HEK293 (cell line): ENCODE measurements around the gene AQP9.

Experiments used
- CTCF ChIA-PET: fragments of 350-600 bp; formaldehyde crosslinking; extraction: SDS; loops from one replicate; lab custom pipeline; 2021; ENCODE audit warnings: antibody characterized with exemption; lab: Yijun Ruan, JAX
- POLR2A ChIA-PET: fragments of 300-600 bp; formaldehyde crosslinking; extraction: SDS; loops from one replicate; lab custom pipeline; 2020; ENCODE audit warnings: antibody characterized with exemption, inconsistent platforms; lab: Yijun Ruan, JAX
- H3K27ac ChIP-seq: fragments of 200-500 bp; sonication (Bioruptor generic); 2 replicates; pipeline ENCODE4 v1.5.1; 2014; ENCODE audit warnings: low read depth, low read length, control low read depth, inconsistent platforms; ENCODE audit errors: extremely low read depth
- H3K36me3 ChIP-seq, 2 experiments: fragments of 200-500 bp in 1 of 2; sonication (Bioruptor generic) in 1 of 2; 1 replicate in 1 of 2; 2 replicates in 1 of 2; pipeline ENCODE4 v1.5.1; 2014 to 2017; ENCODE audit warnings: inconsistent platforms in 2 of 2, low read length in 2 of 2; ENCODE audit not compliant: control insufficient read depth in 2 of 2, insufficient read depth in 1 of 2
- H3K4me1 ChIP-seq: fragments of 200-500 bp; sonication (Bioruptor generic); 2 replicates; pipeline ENCODE4 v1.5.1; 2014; ENCODE audit warnings: mild to moderate bottlenecking, low read length, inconsistent platforms; ENCODE audit not compliant: control insufficient read depth, insufficient read depth
- H3K4me3 ChIP-seq: 2 replicates; pipeline ENCODE4 v1.5.1; 2011; ENCODE audit warnings: low read depth, mild to moderate bottlenecking, control low read depth, low read length, moderate library complexity
- H3K9me3 ChIP-seq: fragments of 200-500 bp; sonication (Bioruptor generic); 2 replicates; pipeline ENCODE4 v1.5.1; 2014; ENCODE audit warnings: low read depth, low read length, inconsistent platforms; ENCODE audit not compliant: control insufficient read depth, insufficient read depth
- GLI2 ChIP-seq: fragments of 450-650 bp; formaldehyde crosslinking; IDR thresholded peaks from 2 replicates; pipeline ENCODE4; 2017; ENCODE audit warnings: missing biosample characterization, missing genetic modification characterization, low read depth, borderline replicate concordance
- KLF10 ChIP-seq: fragments of 450-650 bp; IDR thresholded peaks from 2 replicates; pipeline ENCODE4 v1.5.1; 2018; ENCODE audit warnings: missing biosample characterization, mild to moderate bottlenecking, missing genetic modification characterization
- KLF16 ChIP-seq: fragments of 450-650 bp; formaldehyde crosslinking; IDR thresholded peaks from 2 replicates; pipeline ENCODE4 v1.5.1; 2017; ENCODE audit warnings: missing biosample characterization, missing genetic modification characterization
- PRDM1 ChIP-seq: fragments of 450-650 bp; formaldehyde crosslinking; IDR thresholded peaks from 2 replicates; pipeline ENCODE4; 2016; ENCODE audit warnings: missing biosample characterization, missing genetic modification characterization
- PRDM6 ChIP-seq: fragments of 450-650 bp; formaldehyde crosslinking; IDR thresholded peaks from 2 replicates; pipeline ENCODE4 v1.5.1; 2017; ENCODE audit warnings: missing biosample characterization, missing genetic modification characterization
- REPIN1 ChIP-seq: fragments of 450-650 bp; formaldehyde crosslinking; IDR thresholded peaks from 2 replicates; pipeline ENCODE4 v1.5.1; 2017; ENCODE audit warnings: missing biosample characterization, missing genetic modification characterization, low read depth
- SCRT1 ChIP-seq: fragments of 450-650 bp; formaldehyde crosslinking; IDR thresholded peaks from 2 replicates; pipeline ENCODE4 v1.5.1; 2016; ENCODE audit warnings: missing biosample characterization, missing genetic modification characterization, borderline replicate concordance
- SCRT2 ChIP-seq: fragments of 450-650 bp; formaldehyde crosslinking; IDR thresholded peaks from 2 replicates; pipeline ENCODE4 v1.5.1; 2016; ENCODE audit warnings: missing biosample characterization, missing genetic modification characterization
- SP2 ChIP-seq: fragments of 450-650 bp; formaldehyde crosslinking; IDR thresholded peaks from 2 replicates; pipeline ENCODE4 v1.5.1; 2016; ENCODE audit warnings: missing biosample characterization, missing genetic modification characterization
- TCF7L2 ChIP-seq: IDR thresholded peaks from 2 replicates; pipeline ENCODE4 v1.6.1; 2011; ENCODE audit warnings: low read depth, mild to moderate bottlenecking, inconsistent platforms, low read length, moderate library complexity, borderline replicate concordance
- YY1 ChIP-seq: fragments of 450-650 bp; formaldehyde crosslinking; IDR thresholded peaks from 2 replicates; pipeline ENCODE4 v1.5.1; 2018; ENCODE audit warnings: missing biosample characterization, missing genetic modification characterization
- ZBTB10 ChIP-seq: fragments of 450-650 bp; formaldehyde crosslinking; IDR thresholded peaks from 2 replicates; pipeline ENCODE4 v1.5.1; 2016; ENCODE audit warnings: missing biosample characterization, missing genetic modification characterization
- ZBTB17 ChIP-seq: fragments of 450-650 bp; formaldehyde crosslinking; IDR thresholded peaks from 2 replicates; pipeline ENCODE4 v1.5.1; 2016; ENCODE audit warnings: missing biosample characterization, missing genetic modification characterization
- ZBTB8A ChIP-seq: fragments of 450-650 bp; formaldehyde crosslinking; IDR thresholded peaks from 2 replicates; pipeline ENCODE4 v1.5.1; 2016; ENCODE audit warnings: missing biosample characterization, missing genetic modification characterization
- ZFP41 ChIP-seq: fragments of 450-650 bp; formaldehyde crosslinking; IDR thresholded peaks from 2 replicates; pipeline ENCODE4 v1.5.1; 2016; ENCODE audit warnings: missing biosample characterization, missing genetic modification characterization, borderline replicate concordance
- ZNF133 ChIP-seq: fragments of 450-650 bp; formaldehyde crosslinking; IDR thresholded peaks from 2 replicates; pipeline ENCODE4 v1.5.1; 2016; ENCODE audit warnings: missing biosample characterization, missing genetic modification characterization
- ZNF341 ChIP-seq: fragments of 450-650 bp; formaldehyde crosslinking; IDR thresholded peaks from 2 replicates; pipeline ENCODE4; 2016; ENCODE audit warnings: low read depth, missing biosample characterization, missing genetic modification characterization
- ZNF366 ChIP-seq: fragments of 450-650 bp; formaldehyde crosslinking; conservative IDR thresholded peaks from 2 replicates; pipeline ENCODE4 v1.5.1; 2016; ENCODE audit warnings: missing biosample characterization, missing genetic modification characterization
- ZNF426 ChIP-seq: fragments of 450-650 bp; formaldehyde crosslinking; IDR thresholded peaks from 2 replicates; pipeline ENCODE4 v1.5.1; 2017; ENCODE audit warnings: missing biosample characterization, missing genetic modification characterization, mild to moderate bottlenecking, inconsistent platforms, moderate library complexity
- ZNF529 ChIP-seq: fragments of 450-650 bp; formaldehyde crosslinking; IDR thresholded peaks from 2 replicates; pipeline ENCODE4 v1.5.1; 2017; ENCODE audit warnings: missing genetic modification characterization, missing biosample characterization; ENCODE audit not compliant: insufficient replicate concordance
- ZNF596 ChIP-seq: fragments of 450-650 bp; IDR thresholded peaks from 2 replicates; pipeline ENCODE4 v1.5.0; 2018; ENCODE audit warnings: missing biosample characterization, mild to moderate bottlenecking, missing genetic modification characterization, moderate library complexity
- ZNF623 ChIP-seq: fragments of 450-650 bp; formaldehyde crosslinking; IDR thresholded peaks from 2 replicates; pipeline ENCODE4 v1.5.1; 2016; ENCODE audit warnings: missing biosample characterization, missing genetic modification characterization
- ZNF654 ChIP-seq: fragments of 450-650 bp; formaldehyde crosslinking; IDR thresholded peaks from 2 replicates; pipeline ENCODE4 v1.5.1; 2016; ENCODE audit warnings: low read depth, missing biosample characterization, missing genetic modification characterization
- TF ChIP-seq, protein P1 (sequence below): fragments of 450-650 bp; formaldehyde crosslinking; IDR thresholded peaks from 2 replicates; pipeline ENCODE4 v1.5.1; 2016; ENCODE audit warnings: missing biosample characterization, missing genetic modification characterization

The AQP9 gene

GRCh38 chr15:58146749-58147148 is 8.6 kb downstream of the AQP9 start:
- ChIA-PET CTCF (interaction anchor here (0.9 kb wide), 1 partner anchor 36 kb away, joined by 3 read pairs; no protein-coding TSS in a partner anchor), POLR2A (no interaction called here)
- Histone ChIP-seq H3K9me3 (no peaks in the 10 kb centered on the region), H3K4me1 (peaks cover 3% of the 10 kb centered on the region; the same call in 1 of the 2 replicates), H3K36me3 (no peaks in the 10 kb centered on the region), H3K27ac (no peak overlapping the region), H3K4me3 (no peak overlapping the region)
- TF ChIP-seq SCRT2 (tag by site-specific recombination) (0 out of 2 replicates have a peak, but pooled peaks have one; percentile 14), SCRT1 (tag by site-specific recombination) (no peak)

GRCh38 chr15:58147171-58147611 is 9.0 kb downstream of the AQP9 start:
- H3K27ac ChIP-seq: no peak overlapping the region
- CTCF ChIA-PET: interaction anchor here (0.9 kb wide), 1 partner anchor 36 kb away, joined by 3 read pairs; no protein-coding TSS in a partner anchor
- H3K4me1 ChIP-seq: peaks cover 3% of the 10 kb centered on the region; the same call in 1 of the 2 replicates
- H3K9me3 ChIP-seq: no peaks in the 10 kb centered on the region
- TF ChIP-seq ZNF133 (tag by site-specific recombination): peak; percentile 67; the same call in 1 of the 2 replicates
- no peak for TF ChIP-seq ZNF341
- TF ChIP-seq PRDM1 (tag by site-specific recombination): 0 out of 2 replicates have a peak, but pooled peaks have one; percentile 10
- peak; percentile 63 for TF ChIP-seq PRDM6 (tag by site-specific recombination)
- no peak for TF ChIP-seq ZNF654 (tag by site-specific recombination)
- TF ChIP-seq, protein P1, sequence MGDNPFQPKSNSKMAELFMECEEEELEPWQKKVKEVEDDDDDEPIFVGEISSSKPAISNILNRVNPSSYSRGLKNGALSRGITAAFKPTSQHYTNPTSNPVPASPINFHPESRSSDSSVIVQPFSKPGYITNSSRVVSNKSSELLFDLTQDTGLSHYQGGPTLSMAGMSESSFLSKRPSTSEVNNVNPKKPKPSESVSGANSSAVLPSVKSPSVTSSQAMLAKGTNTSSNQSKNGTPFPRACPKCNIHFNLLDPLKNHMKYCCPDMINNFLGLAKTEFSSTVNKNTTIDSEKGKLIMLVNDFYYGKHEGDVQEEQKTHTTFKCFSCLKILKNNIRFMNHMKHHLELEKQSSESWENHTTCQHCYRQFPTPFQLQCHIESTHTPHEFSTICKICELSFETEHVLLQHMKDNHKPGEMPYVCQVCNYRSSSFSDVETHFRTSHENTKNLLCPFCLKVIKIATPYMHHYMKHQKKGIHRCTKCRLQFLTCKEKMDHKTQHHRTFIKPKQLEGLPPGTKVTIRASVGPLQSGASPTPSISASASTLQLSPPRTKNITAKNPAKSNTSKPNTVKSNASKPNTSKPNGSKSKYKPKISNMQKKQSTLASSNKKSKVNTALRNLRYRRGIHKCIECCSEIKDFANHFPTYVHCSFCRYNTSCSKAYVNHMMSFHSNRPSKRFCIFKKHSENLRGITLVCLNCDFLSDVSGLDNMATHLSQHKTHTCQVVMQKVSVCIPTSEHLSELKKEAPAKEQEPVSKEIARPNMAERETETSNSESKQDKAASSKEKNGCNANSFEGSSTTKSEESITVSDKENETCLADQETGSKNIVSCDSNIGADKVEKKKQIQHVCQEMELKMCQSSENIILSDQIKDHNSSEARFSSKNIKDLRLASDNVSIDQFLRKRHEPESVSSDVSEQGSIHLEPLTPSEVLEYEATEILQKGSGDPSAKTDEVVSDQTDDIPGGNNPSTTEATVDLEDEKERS (tag by site-specific recombination): no peak
- no peak for TF ChIP-seq SP2 (tag by site-specific recombination)
- TF ChIP-seq ZFP41 (tag by site-specific recombination): no peak
- no peak for TF ChIP-seq ZNF529 (tag by site-specific recombination)
- TF ChIP-seq ZBTB8A: peak; percentile 54; the same call in 1 of the 2 replicates
- TF ChIP-seq ZNF596 (tag by site-specific recombination): no peak
- no peak for TF ChIP-seq ZNF366
- no peak for TF ChIP-seq YY1 (tag by site-specific recombination)
- TF ChIP-seq, all 188 proteins: peak for 4
- POLR2A ChIA-PET: no interaction called here
- H3K36me3 ChIP-seq: no peaks in the 10 kb centered on the region
- H3K4me3 ChIP-seq: no peak overlapping the region

GRCh38 chr15:58148120-58148519 is 9.9 kb downstream of the AQP9 start:
- Histone ChIP-seq H3K27ac (no peak overlapping the region), H3K9me3 (no peaks in the 10 kb centered on the region), H3K36me3 (no peaks in the 10 kb centered on the region), H3K4me3 (no peak overlapping the region), H3K4me1 (peaks cover 3% of the 10 kb centered on the region; the same call in 1 of the 2 replicates)
- POLR2A ChIA-PET: no interaction called here
- CTCF ChIA-PET: interaction anchor here (0.6 kb wide), 1 partner anchor 94 kb away, joined by 3 read pairs; no protein-coding TSS in a partner anchor
- TF ChIP-seq GLI2 (tag by site-specific recombination): no peak
- TF ChIP-seq ZBTB10 (tag by site-specific recombination): no peak
- TF ChIP-seq REPIN1: no peak
- no peak for TF ChIP-seq ZNF426
- no peak for TF ChIP-seq KLF10
- TF ChIP-seq ZNF623 (tag by site-specific recombination): no peak
- no peak for TF ChIP-seq ZBTB17 (tag by site-specific recombination)
- no peak for TF ChIP-seq KLF16 (tag by site-specific recombination)
- TF ChIP-seq TCF7L2: no peak
- TF ChIP-seq ZBTB8A: no peak
- no peak for TF ChIP-seq ZNF529 (tag by site-specific recombination)
